Right lobe of liver (tissue), 4 donors: ENCODE results near the gene EPB41L1.

Experiments used
- POLR2A ChIP-seq: fragments of 450-650 bp; IDR thresholded peaks from one replicate; pipeline ENCODE4 v1.6.1; 2017; ENCODE audit warnings: antibody characterized with exemption, mild to moderate bottlenecking
- TF ChIP-seq, protein P1 (sequence below), 4 donors: fragments of 200-600 bp in 3 of 4; fragments of 450-650 bp in 1 of 4; IDR thresholded peaks; one replicate each; pipeline versions ENCODE4 v1.5.1 to v1.8.0; 2016 to 2022; ENCODE audit warnings: antibody characterized with exemption in 4 of 4, mild to moderate bottlenecking in 2 of 4
- donor health status: DM: no; HTN: no; CAD: no.
- donor health status: DM: no; HTN: no; CAD: no.
- donor health status: DM: no; HTN: yes; CAD: no.

- no peak for TF ChIP-seq POLR2A
- TF ChIP-seq, protein P1, sequence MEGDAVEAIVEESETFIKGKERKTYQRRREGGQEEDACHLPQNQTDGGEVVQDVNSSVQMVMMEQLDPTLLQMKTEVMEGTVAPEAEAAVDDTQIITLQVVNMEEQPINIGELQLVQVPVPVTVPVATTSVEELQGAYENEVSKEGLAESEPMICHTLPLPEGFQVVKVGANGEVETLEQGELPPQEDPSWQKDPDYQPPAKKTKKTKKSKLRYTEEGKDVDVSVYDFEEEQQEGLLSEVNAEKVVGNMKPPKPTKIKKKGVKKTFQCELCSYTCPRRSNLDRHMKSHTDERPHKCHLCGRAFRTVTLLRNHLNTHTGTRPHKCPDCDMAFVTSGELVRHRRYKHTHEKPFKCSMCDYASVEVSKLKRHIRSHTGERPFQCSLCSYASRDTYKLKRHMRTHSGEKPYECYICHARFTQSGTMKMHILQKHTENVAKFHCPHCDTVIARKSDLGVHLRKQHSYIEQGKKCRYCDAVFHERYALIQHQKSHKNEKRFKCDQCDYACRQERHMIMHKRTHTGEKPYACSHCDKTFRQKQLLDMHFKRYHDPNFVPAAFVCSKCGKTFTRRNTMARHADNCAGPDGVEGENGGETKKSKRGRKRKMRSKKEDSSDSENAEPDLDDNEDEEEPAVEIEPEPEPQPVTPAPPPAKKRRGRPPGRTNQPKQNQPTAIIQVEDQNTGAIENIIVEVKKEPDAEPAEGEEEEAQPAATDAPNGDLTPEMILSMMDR (IDR thresholded peaks at IDR 0.05) = no peak
Measured at GRCh38 chr20:36206068-36206467, 51.5 kb downstream of the EPB41L1 start.
